Fibroblast of lung (primary cell): Measurements from ENCODE around the gene FHIT. TPM values are rescaled to one million over a fixed set of nuclear protein-coding genes. Genes with fewer than 3 reads are reported as not detected.

Source experiments
- DNase-seq, 2 donors: peaks; one replicate each; pipeline versions ENCODE4 v3.0.0 to v3.0.0-alpha.2; 2010; ENCODE audit warnings: low read depth in 2 of 2
- H2AFZ ChIP-seq: 2 replicates; pipeline ENCODE4 v1.5.1; 2012; ENCODE audit warnings: low read length, control low read depth, inconsistent platforms
- H3K27ac ChIP-seq: 2 replicates; pipeline ENCODE4 v1.5.1; 2011; ENCODE audit warnings: low read length, control low read depth; ENCODE audit not compliant: insufficient read depth
- H3K27me3 ChIP-seq: 2 replicates; pipeline ENCODE4 v1.5.1; 2011; ENCODE audit warnings: mild to moderate bottlenecking, low read length; ENCODE audit not compliant: control insufficient read depth, insufficient read depth
- H3K36me3 ChIP-seq: 2 replicates; pipeline ENCODE4 v1.5.1; 2011; ENCODE audit warnings: low read length; ENCODE audit not compliant: control insufficient read depth, insufficient read depth
- H3K4me1 ChIP-seq: 2 replicates; pipeline ENCODE4 v1.5.1; 2011; ENCODE audit warnings: low read length; ENCODE audit not compliant: control insufficient read depth, insufficient read depth; ENCODE audit errors: extremely low read depth
- H3K4me2 ChIP-seq: 2 replicates; pipeline ENCODE4 v1.5.1; 2011; ENCODE audit warnings: low read length, control low read depth; ENCODE audit not compliant: insufficient read depth; ENCODE audit errors: extremely low read depth
- H3K4me3 ChIP-seq, 4 experiments: fragments of 200-600 bp in 1 of 4; sonication (generic) in 1 of 4; replicated peaks in 1 of 4; 2 replicates each; pipeline ENCODE4 v1.5.1; 2011 to 2016; ENCODE audit warnings: low read length in 4 of 4, low read depth in 3 of 4, mild to moderate bottlenecking in 3 of 4, control low read depth in 2 of 4, inconsistent platforms in 1 of 4, mixed read lengths in 1 of 4; ENCODE audit not compliant: insufficient read depth in 1 of 4; ENCODE audit errors: control extremely low read depth in 1 of 4
- H3K79me2 ChIP-seq: 2 replicates; pipeline ENCODE4 v1.5.1; 2012; ENCODE audit warnings: mild to moderate bottlenecking, low read length, inconsistent platforms; ENCODE audit not compliant: control insufficient read depth, insufficient read depth
- H3K9ac ChIP-seq: 2 replicates; pipeline ENCODE4 v1.5.1; 2011; ENCODE audit warnings: mild to moderate bottlenecking, low read length, control low read depth; ENCODE audit not compliant: insufficient read depth
- H3K9me3 ChIP-seq: 2 replicates; pipeline ENCODE4 v1.5.1; 2012; ENCODE audit warnings: low read depth, low read length; ENCODE audit not compliant: control insufficient read depth, insufficient read depth
- H4K20me1 ChIP-seq: 2 replicates; pipeline ENCODE4 v1.5.1; 2011; ENCODE audit warnings: low read length; ENCODE audit not compliant: control insufficient read depth, insufficient read depth; ENCODE audit errors: extremely low read depth
- EZH2 ChIP-seq: IDR thresholded peaks from 2 replicates; pipeline ENCODE4 v1.5.1; 2012; ENCODE audit warnings: low read length, control low read depth, mild to moderate bottlenecking; ENCODE audit errors: missing control alignments
- polyA plus RNA-seq, 2 donors: library from polyadenylated mRNA; depleted of rRNA in 1 of 2; stranded (reverse) in 1 of 2; unstranded in 1 of 2; fragments of >200 nt; gene quantifications; 2 replicates each; pipeline ENCODE4 v1.2.1, GENCODE V29; 2011 to 2012; ENCODE audit warnings: missing spikeins in 1 of 2
- total RNA-seq: library from RNA; depleted of rRNA; stranded (reverse); fragments of >200 nt; gene quantifications from 2 replicates; pipeline ENCODE4 v1.2.1, GENCODE V29; 2014
- TF ChIP-seq, protein P1 (sequence below), 2 donors: IDR thresholded peaks in 1 of 2; conservative IDR thresholded peaks in 1 of 2; 1 replicate in 1 of 2; 2 replicates in 1 of 2; pipeline ENCODE4 v1.5.1; 2011 to 2012; ENCODE audit warnings: low read length in 2 of 2, control low read depth in 1 of 2, inconsistent platforms in 1 of 2, low read depth in 1 of 2, mild to moderate bottlenecking in 1 of 2

FHIT gene
- total and polyA plus RNA-seq, 2 donors (not counting 1 experiment from before 2014, with no cell fraction given): 0.79 to 2.1 TPM

DNA sequence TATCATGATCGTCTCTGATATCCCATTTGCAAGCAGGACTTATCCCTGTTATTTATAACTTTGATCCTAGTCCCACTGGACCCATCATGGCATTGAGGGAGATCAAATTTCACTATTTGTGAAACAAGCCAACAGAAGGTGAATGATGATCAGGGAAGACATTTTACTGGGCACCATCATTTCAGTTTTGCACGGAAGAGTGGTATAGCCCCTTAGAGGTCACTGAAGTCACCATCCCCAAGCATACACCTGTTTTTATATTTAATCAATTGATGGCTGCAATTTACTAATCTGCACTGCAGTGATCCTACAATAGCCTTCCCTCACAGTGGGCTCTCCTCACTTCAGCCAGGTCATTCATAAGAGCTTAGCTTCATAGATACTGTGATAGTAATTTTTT, 132.4 kb downstream of the FHIT start:
- H3K4me2 ChIP-seq: no peak overlapping the region
- no peak overlapping the region for H3K4me3 ChIP-seq
- no peaks in the 10 kb centered on the region for H4K20me1 ChIP-seq
- H3K9ac ChIP-seq: no peak overlapping the region
- no peaks in the 10 kb centered on the region for H3K27me3 ChIP-seq
- no peaks in the 10 kb centered on the region for H3K4me1 ChIP-seq
- H3K36me3 ChIP-seq: no peaks in the 10 kb centered on the region
- TF ChIP-seq, protein P1, sequence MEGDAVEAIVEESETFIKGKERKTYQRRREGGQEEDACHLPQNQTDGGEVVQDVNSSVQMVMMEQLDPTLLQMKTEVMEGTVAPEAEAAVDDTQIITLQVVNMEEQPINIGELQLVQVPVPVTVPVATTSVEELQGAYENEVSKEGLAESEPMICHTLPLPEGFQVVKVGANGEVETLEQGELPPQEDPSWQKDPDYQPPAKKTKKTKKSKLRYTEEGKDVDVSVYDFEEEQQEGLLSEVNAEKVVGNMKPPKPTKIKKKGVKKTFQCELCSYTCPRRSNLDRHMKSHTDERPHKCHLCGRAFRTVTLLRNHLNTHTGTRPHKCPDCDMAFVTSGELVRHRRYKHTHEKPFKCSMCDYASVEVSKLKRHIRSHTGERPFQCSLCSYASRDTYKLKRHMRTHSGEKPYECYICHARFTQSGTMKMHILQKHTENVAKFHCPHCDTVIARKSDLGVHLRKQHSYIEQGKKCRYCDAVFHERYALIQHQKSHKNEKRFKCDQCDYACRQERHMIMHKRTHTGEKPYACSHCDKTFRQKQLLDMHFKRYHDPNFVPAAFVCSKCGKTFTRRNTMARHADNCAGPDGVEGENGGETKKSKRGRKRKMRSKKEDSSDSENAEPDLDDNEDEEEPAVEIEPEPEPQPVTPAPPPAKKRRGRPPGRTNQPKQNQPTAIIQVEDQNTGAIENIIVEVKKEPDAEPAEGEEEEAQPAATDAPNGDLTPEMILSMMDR (conservative IDR thresholded peaks at IDR 0.05 in 1 of 2, IDR thresholded peaks at IDR 0.05 in 1 of 2; ENCODE audit: low read depth in 1 of 2, low read length in 2 of 2): no peak
- TF ChIP-seq EZH2: no peak
- no peaks in the 10 kb centered on the region for H3K79me2 ChIP-seq
- H2AFZ ChIP-seq: no peak overlapping the region
- no peak for DNase-seq
- H3K9me3 ChIP-seq: no peaks in the 10 kb centered on the region
- no peak overlapping the region for H3K27ac ChIP-seq

DNA sequence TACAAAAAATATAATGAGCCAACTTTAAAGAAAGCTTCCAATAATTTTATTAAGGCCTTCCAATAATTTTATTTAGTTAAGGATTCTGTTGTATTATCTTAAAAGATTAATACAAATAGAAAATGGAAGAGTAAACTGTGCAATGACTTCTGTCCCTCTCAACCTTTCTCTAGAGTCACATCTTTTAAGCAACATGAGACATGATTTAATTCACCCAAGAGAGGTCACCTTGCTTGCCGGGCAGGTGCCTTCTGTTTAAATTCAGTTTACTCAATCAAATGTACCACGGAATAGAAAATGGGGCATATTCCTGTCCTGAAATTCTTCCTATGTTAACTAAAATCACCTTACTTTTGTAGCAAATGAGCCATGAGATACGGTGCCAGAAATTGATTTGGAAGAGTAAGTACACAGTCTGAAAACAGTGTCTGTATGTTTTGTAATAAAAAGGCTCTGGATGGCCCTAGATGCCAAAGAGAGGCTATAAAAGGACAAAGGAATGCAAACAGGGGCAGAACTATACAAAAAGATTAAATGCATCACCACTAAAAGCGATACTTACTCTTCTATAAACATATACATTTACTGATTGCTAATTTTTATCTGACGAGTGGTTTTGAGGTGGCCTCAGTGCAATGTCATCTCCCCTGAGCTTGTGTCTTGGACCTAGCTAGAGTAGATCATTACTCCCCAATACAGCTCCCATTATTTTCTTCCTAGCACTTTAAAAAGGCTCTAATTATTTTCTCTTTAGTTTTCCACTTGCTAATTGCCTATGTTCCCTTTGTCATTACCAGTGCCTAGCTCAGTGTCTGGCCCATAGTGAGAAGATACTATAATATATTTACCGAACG, 134.0 kb downstream of the FHIT start:
- no peaks in the 10 kb centered on the region for H3K4me1 ChIP-seq
- DNase-seq: no peak

DNA sequence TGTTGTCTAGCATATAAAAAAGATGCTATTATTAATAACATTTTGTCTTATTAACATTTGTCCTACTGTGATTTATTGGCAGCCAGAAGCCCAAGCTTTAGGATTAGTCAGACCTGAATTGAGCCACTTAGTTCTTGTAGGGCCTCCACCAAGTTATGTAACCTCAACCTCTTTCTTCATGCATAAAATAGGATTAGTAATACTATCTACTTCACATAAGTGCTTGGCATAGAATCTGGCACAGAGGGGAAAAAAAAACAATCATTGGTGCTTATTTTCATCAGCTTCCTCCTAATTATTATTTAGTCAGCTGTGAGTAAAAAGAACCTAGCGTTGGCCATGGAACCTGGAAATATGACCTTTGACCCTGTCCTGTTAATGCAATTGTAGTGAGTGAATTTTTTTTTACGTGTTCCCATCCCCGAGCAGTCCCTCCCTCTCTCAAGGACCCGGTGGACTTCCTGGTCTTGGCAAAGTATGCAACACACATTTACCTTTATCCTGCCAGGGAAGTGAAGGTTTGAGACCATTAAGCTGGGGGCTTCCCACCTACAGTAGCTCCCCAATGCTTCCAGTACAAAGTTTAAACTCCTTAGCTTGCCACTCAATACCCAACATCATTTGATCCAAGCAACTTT, 136.8 kb downstream of the FHIT start:
- H3K27me3 ChIP-seq: no peaks in the 10 kb centered on the region
- H4K20me1 ChIP-seq: no peaks in the 10 kb centered on the region
- no peak overlapping the region for H3K4me2 ChIP-seq
- H3K4me3 ChIP-seq: no peak overlapping the region
- H2AFZ ChIP-seq: no peak overlapping the region
- H3K9me3 ChIP-seq: no peaks in the 10 kb centered on the region
- no peak for TF ChIP-seq EZH2
- TF ChIP-seq, protein P1 (conservative IDR thresholded peaks at IDR 0.05 in 1 of 2, IDR thresholded peaks at IDR 0.05 in 1 of 2; ENCODE audit: low read depth in 1 of 2, low read length in 2 of 2): no peak
- DNase-seq: no peak
- H3K36me3 ChIP-seq: no peaks in the 10 kb centered on the region
- H3K9ac ChIP-seq: no peak overlapping the region
- H3K27ac ChIP-seq: no peak overlapping the region
- no peaks in the 10 kb centered on the region for H3K79me2 ChIP-seq
- H3K4me1 ChIP-seq: no peaks in the 10 kb centered on the region

More for the DNA sequence above, 134.0 kb downstream of the FHIT start:
- no peak overlapping the region for H3K4me2 ChIP-seq
- H3K9me3 ChIP-seq: no peaks in the 10 kb centered on the region
- no peaks in the 10 kb centered on the region for H3K27me3 ChIP-seq
- no peaks in the 10 kb centered on the region for H3K79me2 ChIP-seq
- no peak overlapping the region for H3K27ac ChIP-seq
- H4K20me1 ChIP-seq: no peaks in the 10 kb centered on the region
- H3K4me3 ChIP-seq: no peak overlapping the region
- TF ChIP-seq, protein P1 (conservative IDR thresholded peaks at IDR 0.05 in 1 of 2, IDR thresholded peaks at IDR 0.05 in 1 of 2; ENCODE audit: low read depth in 1 of 2, low read length in 2 of 2): no peak
- TF ChIP-seq EZH2: no peak
- H3K36me3 ChIP-seq: no peaks in the 10 kb centered on the region
- no peak overlapping the region for H3K9ac ChIP-seq
- H2AFZ ChIP-seq: no peak overlapping the region
